ENCODE results near the gene MRPL24.

MRPL24 gene

DNA sequence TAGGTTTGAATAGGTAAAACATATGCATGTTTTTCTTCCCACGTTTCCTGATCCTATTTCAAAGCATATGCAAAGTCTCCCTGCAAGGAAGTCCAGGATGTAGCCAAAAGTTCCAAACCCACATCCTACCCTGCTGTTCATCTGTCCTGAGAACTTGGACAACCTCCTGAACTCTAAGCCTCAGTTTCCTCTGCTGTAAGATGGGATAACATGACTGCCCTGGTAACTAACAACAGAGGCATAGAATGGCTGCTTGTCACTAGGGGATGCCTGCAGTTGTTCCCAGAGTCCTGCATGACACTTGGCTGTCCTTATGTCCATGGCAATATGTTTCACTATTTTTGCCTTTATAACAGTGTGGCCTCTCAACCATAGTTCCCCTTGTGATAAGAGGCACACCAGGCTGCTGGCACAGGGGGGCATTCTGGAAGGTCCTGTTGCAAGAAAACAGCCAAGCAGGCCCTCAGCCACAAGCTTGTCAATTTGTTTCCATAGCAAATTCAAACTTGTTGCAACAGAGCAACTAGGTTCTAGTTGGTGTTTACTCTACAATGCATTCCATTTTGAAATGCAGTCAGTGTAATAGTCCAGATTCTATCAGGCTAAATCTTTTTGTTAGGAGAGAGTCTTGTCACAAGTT lies 12.1 kb upstream of the MRPL24 start:
- POLR2A ChIA-PET = interaction anchor here (1.5 to 3.2 kb wide), 8 partner anchors 8 to 64 kb away, joined by 4 to 63 read pairs (median 10); partner anchors contain the start of genes ISG20L2, METTL25B, MRPL24 and PRCC
- no peak overlapping the region for H3K27ac ChIP-seq (ENCODE audit: extremely low read depth, low read depth, low read length)
- no peak overlapping the region; the same call in 1 of the 2 replicates for H3K4me3 ChIP-seq (ENCODE audit: low read depth, low read length)
- H3K36me3 ChIP-seq (ENCODE audit: control insufficient read depth in 2 of 2, insufficient read depth in 1 of 2, low read length in 2 of 2) = peaks cover 0 to 9% of the 10 kb centered on the region in 2 experiments; a peak in 1 of 3 replicates
- no peaks in the 10 kb centered on the region for H3K9me3 ChIP-seq (ENCODE audit: control insufficient read depth, insufficient read depth, low read depth, low read length)
- TF ChIP-seq, protein P1, sequence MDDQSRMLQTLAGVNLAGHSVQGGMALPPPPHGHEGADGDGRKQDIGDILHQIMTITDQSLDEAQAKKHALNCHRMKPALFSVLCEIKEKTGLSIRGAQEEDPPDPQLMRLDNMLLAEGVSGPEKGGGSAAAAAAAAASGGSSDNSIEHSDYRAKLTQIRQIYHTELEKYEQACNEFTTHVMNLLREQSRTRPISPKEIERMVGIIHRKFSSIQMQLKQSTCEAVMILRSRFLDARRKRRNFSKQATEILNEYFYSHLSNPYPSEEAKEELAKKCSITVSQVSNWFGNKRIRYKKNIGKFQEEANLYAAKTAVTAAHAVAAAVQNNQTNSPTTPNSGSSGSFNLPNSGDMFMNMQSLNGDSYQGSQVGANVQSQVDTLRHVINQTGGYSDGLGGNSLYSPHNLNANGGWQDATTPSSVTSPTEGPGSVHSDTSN (CRISPR knock-in tag; IDR thresholded peaks at IDR 0.05) = no peak
- peak; percentile 80 for TF ChIP-seq SCRT2 (tag by site-specific recombination; IDR thresholded peaks at IDR 0.05)
- no peak for TF ChIP-seq OSR2 (tag by site-specific recombination; IDR thresholded peaks at IDR 0.05)
- TF ChIP-seq ZNF341 (tag by site-specific recombination; IDR thresholded peaks at IDR 0.05; ENCODE audit: low read depth) = peak; percentile 57
- no peak for TF ChIP-seq ZNF791 (tag by site-specific recombination; IDR thresholded peaks at IDR 0.05)
- 0 out of 2 replicates have a peak, but pooled peaks cover 10% of the 10 kb centered on the region for H3K4me1 ChIP-seq (ENCODE audit: control insufficient read depth, insufficient read depth, low read length)
- CTCF ChIA-PET = interaction anchor here (0.8 to 2.5 kb wide), 5 partner anchors 8 to 64 kb away, joined by 3 to 9 read pairs (median 4); no protein-coding TSS in a partner anchor

DNA sequence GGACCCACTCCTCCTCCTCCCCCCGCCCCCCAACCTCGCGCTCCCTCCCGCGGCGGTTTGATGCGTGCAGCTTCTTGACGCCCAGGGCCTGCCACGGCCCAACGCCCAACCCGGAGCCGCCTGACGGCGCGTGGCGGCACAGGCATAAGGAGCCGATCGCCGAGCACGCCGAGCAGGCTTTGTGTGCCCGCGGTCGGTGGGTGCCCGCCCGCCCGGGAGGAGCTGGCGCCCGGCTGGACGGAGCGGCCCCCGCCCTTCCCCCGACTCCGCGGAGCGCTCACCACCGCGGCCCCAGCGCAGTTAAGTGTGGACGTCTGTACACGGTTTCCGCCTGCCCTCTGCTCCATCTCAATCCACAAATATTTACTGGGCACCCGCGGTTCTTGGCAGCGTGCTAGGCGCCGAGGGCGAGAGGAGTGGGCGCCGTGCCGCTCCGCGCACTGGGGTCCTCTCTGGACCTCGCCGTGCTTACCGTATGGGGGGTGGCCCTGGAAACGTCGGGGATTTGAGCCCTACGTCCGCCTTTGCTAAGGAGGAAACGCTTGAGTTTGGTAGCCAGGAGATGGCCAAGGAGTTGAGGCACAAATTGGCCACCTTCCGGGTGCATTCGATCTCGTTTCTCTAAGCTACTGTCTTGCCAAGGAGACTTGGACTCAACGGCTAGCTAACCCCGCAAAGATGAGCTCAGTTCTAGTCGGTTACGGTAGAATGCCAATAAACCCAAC lies 11.0 kb upstream of the MRPL24 start:
- ChIA-PET CTCF (interaction anchor here (0.7 to 2.5 kb wide), 6 partner anchors 9 to 292 kb away, joined by 3 to 9 read pairs (median 3); no protein-coding TSS in a partner anchor), POLR2A (interaction anchor here (0.6 to 3.2 kb wide), 16 partner anchors 8 to 90 kb away, joined by 3 to 63 read pairs (median 6); partner anchors contain the start of genes ISG20L2, METTL25B, MRPL24 and PRCC)
- peak overlapping the region; percentile 87 for H3K4me3 ChIP-seq (ENCODE audit: low read depth, low read length)
- 0 out of 2 replicates have a peak, but pooled peaks cover 11% of the 10 kb centered on the region for H3K4me1 ChIP-seq (ENCODE audit: control insufficient read depth, insufficient read depth, low read length)
- peaks cover 0 to 9% of the 10 kb centered on the region in 2 experiments; a peak in 1 of 3 replicates for H3K36me3 ChIP-seq (ENCODE audit: control insufficient read depth in 2 of 2, insufficient read depth in 1 of 2, low read length in 2 of 2)
- H3K27ac ChIP-seq (ENCODE audit: extremely low read depth, low read depth, low read length) = peak overlapping the region; percentile 71
- no peaks in the 10 kb centered on the region for H3K9me3 ChIP-seq (ENCODE audit: control insufficient read depth, insufficient read depth, low read depth, low read length)
- no peak for TF ChIP-seq ZNF140 (tag by site-specific recombination; IDR thresholded peaks at IDR 0.05)
- TF ChIP-seq SCRT1 (tag by site-specific recombination; IDR thresholded peaks at IDR 0.05; ENCODE audit: borderline replicate concordance) = no peak
- TF ChIP-seq KLF9 (tag by site-specific recombination; IDR thresholded peaks at IDR 0.05; ENCODE audit: low read depth) = peak; percentile 56
- TF ChIP-seq ZNF121 (tag by site-specific recombination; IDR thresholded peaks at IDR 0.05) = no peak
- no peak for TF ChIP-seq ZNF48 (tag by site-specific recombination; IDR thresholded peaks at IDR 0.05)
- 0 out of 2 replicates have a peak, but pooled peaks have one; percentile 53 for TF ChIP-seq ZNF391 (tag by site-specific recombination; IDR thresholded peaks at IDR 0.05; ENCODE audit: borderline replicate concordance, low read depth)
- no peak for TF ChIP-seq ZNF23 (tag by site-specific recombination; IDR thresholded peaks at IDR 0.05; ENCODE audit: borderline replicate concordance)
- peak; percentile 44; the same call in 1 of the 2 replicates for TF ChIP-seq ZNF394 (tag by site-specific recombination; IDR thresholded peaks at IDR 0.05; ENCODE audit: borderline replicate concordance)
- TF ChIP-seq ZNF266 (tag by site-specific recombination; IDR thresholded peaks at IDR 0.05; ENCODE audit: low read depth) = no peak
- TF ChIP-seq ZNF10 (tag by site-specific recombination; IDR thresholded peaks at IDR 0.05) = no peak
- TF ChIP-seq OVOL3 (tag by site-specific recombination; IDR thresholded peaks at IDR 0.05) = no peak
- TF ChIP-seq ZNF175 (tag by site-specific recombination; IDR thresholded peaks at IDR 0.05) = no peak
- TF ChIP-seq, protein P2, sequence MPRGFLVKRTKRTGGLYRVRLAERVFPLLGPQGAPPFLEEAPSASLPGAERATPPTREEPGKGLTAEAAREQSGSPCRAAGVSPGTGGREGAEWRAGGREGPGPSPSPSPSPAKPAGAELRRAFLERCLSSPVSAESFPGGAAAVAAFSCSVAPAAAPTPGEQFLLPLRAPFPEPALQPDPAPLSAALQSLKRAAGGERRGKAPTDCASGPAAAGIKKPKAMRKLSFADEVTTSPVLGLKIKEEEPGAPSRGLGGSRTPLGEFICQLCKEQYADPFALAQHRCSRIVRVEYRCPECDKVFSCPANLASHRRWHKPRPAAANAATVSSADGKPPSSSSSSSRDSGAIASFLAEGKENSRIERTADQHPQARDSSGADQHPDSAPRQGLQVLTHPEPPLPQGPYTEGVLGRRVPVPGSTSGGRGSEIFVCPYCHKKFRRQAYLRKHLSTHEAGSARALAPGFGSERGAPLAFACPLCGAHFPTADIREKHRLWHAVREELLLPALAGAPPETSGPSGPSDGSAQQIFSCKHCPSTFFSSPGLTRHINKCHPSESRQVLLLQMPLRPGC (tag by site-specific recombination; IDR thresholded peaks at IDR 0.05) = no peak; the same call in 1 of the 2 replicates
- no peak for TF ChIP-seq ZNF221 (tag by site-specific recombination; IDR thresholded peaks at IDR 0.05; ENCODE audit: borderline replicate concordance)
- peak; percentile 89 for TF ChIP-seq ZNF660 (tag by site-specific recombination; IDR thresholded peaks at IDR 0.05)
- TF ChIP-seq ZNF830 (tag by site-specific recombination; IDR thresholded peaks at IDR 0.05; ENCODE audit: low read depth) = no peak
- TF ChIP-seq SP3 (tag by site-specific recombination; IDR thresholded peaks at IDR 0.05) = peak; percentile 90
- 0 out of 2 replicates have a peak, but pooled peaks have one; percentile 46 for TF ChIP-seq ZNF24 (tag by site-specific recombination; IDR thresholded peaks at IDR 0.05)
- 0 out of 2 replicates have a peak, but pooled peaks have one; percentile 21 for TF ChIP-seq ZNF843 (tag by site-specific recombination; IDR thresholded peaks at IDR 0.05)
- peak; percentile 38; the same call in 1 of the 2 replicates for TF ChIP-seq ZBTB7A (tag by site-specific recombination; IDR thresholded peaks at IDR 0.05; ENCODE audit: low read depth)
- peak; percentile 81 for TF ChIP-seq EGR2 (tag by site-specific recombination; IDR thresholded peaks at IDR 0.05; ENCODE audit: low read depth)
- TF ChIP-seq, protein P3, sequence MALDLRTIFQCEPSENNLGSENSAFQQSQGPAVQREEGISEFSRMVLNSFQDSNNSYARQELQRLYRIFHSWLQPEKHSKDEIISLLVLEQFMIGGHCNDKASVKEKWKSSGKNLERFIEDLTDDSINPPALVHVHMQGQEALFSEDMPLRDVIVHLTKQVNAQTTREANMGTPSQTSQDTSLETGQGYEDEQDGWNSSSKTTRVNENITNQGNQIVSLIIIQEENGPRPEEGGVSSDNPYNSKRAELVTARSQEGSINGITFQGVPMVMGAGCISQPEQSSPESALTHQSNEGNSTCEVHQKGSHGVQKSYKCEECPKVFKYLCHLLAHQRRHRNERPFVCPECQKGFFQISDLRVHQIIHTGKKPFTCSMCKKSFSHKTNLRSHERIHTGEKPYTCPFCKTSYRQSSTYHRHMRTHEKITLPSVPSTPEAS (tag by site-specific recombination; IDR thresholded peaks at IDR 0.05) = no peak
- TF ChIP-seq ZNF701 (tag by site-specific recombination; IDR thresholded peaks at IDR 0.05) = no peak
- no peak for TF ChIP-seq ZNF433 (tag by site-specific recombination; IDR thresholded peaks at IDR 0.05; ENCODE audit: low read depth)
- peak; percentile 83 for TF ChIP-seq SP2 (tag by site-specific recombination; IDR thresholded peaks at IDR 0.05)
- no peak for TF ChIP-seq ZBTB48 (tag by site-specific recombination; IDR thresholded peaks at IDR 0.05)

All from HEK293 (cell line).